HPDE6-E6E7 (cell line): ENCODE measurements around the gene HYAL1.
"Not testable (repeated sequence)": the region's sequence is repeated elsewhere in the genome, so short reads cannot be mapped to it uniquely, and the experiment has no call there.

Experiments
- DNase-seq: peaks from one replicate; pipeline ENCODE4 v3.0.0; 2011; ENCODE audit warnings: missing footprints; ENCODE audit errors: extremely low spot score

HYAL1 gene

GRCh38 chr3:50272911-50273688 is 30.3 kb downstream of the HYAL1 start:
- DNase-seq, result no peak

GRCh38 chr3:50272538-50272910 is 30.9 kb downstream of the HYAL1 start:
- not testable (repeated sequence) for DNase-seq

GRCh38 chr3:50271314-50271936 is 31.9 kb downstream of the HYAL1 start:
- no peak for DNase-seq

DNA sequence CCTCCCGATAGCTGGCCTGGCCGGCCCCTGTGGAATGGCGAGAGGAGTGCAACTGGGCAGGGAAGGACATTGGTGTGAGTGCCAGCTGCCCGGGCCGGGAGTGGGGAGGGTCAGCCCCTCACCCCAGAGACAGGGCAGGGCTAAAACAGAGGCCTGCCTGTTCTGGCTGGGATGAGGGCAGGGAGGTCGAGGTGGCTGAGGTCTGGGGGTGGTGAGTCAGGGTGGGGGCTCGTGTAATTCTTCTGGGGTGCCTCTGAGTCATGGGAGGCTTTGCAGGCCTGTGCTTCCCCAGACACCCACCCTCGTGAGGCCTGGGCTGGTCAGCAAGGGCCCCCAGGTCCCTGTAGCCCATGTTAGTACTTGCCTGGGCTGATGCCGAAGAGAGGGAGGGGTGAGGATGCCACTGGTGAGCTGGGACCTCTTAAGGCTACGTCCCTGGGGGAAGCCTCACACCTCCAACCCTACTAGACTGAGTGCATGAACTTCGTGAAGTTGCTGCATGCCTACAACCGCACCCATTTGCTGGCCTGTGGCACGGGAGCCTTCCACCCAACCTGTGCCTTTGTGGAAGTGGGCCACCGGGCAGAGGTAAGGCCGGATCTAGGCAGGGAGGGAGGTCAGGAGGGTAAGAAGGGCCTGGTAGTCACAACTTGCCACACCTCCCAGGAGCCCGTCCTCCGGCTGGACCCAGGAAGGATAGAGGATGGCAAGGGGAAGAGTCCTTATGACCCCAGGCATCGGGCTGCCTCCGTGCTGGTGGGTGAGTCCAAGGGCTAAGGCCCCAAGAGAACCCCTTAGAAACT is 32.8 kb downstream of the HYAL1 start:
- DNase-seq, result no peak

GRCh38 chr3:50269977-50270413 is 33.4 kb downstream of the HYAL1 start:
- DNase-seq, result no peak

GRCh38 chr3:50269460-50269859 is 33.9 kb downstream of the HYAL1 start:
- DNase-seq, result no peak

DNA sequence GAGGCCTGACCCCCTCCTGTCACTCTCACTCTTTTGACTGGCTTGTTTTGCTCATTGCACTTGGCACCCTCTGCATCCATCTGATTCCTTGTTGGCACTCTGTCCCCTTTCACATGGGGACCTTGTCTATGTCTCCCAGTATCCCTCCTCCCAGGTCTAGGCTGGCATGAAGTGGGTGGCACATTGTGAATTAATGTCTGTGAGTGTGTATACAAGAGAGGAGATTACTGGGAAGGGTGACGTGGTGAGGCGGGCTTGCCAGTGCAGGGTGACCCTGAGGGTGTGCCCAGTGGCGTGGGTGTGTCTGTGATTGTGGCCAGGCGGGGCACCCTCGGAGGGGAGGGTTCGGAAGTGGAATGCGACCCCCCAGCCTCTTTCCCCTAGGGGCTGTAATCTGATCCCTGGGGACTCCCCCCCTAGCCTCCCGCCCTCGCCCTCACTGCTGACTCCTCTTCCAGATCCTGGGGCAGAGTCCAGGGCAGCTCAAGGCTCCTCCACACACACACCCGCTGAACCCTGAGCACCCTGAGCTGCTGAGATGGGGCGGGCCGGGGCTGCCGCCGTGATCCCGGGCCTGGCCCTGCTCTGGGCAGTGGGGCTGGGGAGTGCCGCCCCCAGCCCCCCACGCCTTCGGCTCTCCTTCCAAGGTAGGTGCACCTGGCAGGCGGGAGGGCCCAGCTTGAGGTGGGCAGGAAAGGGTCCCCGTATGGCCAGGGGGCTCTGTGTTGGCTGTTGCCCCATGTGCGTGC is 34.5 kb downstream of the HYAL1 start, which contains the start of gene SEMA3B:
TSS of gene SEMA3B (plus strand) at position 445 of the 749 bp plus-strand sequence. CDS start at position 539, 94 bp downstream.
- peak; percentile 58 for DNase-seq

DNA sequence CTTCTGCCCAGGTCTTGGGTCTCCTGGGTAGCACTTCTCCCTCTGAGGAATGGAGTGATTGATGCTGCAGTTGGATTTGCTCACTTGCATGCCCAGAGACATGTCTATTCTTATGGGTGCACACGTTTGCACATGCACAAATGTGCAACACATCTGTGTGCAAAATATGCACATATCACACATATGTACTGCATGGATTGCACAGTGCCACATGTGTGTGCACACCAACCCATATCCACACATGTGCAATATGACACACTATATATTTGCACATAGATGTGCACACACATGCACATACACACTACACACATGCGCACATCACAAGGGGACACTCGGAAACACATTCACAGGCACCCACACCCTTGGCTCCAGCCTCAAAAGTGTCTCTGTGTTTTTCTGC is 35.1 kb downstream of the HYAL1 start:
- no peak for DNase-seq

GRCh38 chr3:50267280-50267913 is 36.0 kb downstream of the HYAL1 start:
- DNase-seq, result no peak

DNA sequence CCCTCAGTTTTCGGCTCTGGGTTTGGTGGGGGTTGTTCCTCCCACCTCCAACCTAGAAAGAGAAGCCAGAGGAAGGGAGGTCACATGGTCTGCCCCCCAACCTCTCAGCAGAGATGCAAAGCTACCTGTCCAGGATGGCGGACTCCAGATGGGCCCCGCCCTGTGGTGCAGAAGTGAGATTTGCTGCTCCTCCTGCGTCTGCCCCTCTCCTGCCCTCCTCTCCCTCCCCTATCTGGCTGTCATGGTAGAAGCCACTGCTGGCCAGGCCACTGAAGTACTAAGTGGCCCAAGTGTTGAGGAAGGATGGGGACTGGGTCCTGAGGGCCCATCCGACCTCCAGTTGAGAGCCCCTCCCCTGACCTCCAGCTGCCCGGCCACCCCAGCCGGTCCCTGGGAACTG is 36.5 kb downstream of the HYAL1 start:
- DNase-seq, result no peak

GRCh38 chr3:50266017-50266416 is 37.4 kb downstream of the HYAL1 start:
- DNase-seq, result no peak

GRCh38 chr3:50265571-50265970 is 37.8 kb downstream of the HYAL1 start:
- DNase-seq, result no peak

DNA sequence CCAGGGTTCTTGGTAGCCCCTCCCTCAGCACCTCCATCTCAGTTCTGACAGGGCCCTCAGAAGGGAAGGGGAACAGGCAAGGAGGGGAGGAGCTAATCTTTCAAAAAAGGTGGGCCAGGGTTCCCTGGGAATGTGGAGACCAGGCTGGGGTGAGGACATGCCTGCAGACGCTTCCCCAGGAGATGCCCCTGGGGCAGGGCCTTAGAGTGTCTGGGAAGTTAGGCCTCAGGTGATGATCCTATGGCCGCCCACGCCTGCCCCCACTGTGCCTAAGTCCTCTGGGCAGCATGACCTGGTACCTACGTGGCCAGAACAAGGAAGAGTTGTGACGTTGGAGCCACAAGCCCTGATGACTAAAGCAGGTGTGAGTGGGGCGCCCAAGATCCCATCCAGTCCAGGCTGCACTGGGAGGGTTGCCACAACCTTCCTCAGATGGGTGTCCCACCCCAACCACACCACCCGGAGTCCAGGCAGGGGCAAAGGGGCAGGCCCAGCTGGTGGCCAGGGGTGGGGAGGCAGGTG is 38.3 kb downstream of the HYAL1 start:
- DNase-seq, result no peak

GRCh38 chr3:50264383-50264963 is 38.9 kb downstream of the HYAL1 start:
- DNase-seq, result no peak

DNA sequence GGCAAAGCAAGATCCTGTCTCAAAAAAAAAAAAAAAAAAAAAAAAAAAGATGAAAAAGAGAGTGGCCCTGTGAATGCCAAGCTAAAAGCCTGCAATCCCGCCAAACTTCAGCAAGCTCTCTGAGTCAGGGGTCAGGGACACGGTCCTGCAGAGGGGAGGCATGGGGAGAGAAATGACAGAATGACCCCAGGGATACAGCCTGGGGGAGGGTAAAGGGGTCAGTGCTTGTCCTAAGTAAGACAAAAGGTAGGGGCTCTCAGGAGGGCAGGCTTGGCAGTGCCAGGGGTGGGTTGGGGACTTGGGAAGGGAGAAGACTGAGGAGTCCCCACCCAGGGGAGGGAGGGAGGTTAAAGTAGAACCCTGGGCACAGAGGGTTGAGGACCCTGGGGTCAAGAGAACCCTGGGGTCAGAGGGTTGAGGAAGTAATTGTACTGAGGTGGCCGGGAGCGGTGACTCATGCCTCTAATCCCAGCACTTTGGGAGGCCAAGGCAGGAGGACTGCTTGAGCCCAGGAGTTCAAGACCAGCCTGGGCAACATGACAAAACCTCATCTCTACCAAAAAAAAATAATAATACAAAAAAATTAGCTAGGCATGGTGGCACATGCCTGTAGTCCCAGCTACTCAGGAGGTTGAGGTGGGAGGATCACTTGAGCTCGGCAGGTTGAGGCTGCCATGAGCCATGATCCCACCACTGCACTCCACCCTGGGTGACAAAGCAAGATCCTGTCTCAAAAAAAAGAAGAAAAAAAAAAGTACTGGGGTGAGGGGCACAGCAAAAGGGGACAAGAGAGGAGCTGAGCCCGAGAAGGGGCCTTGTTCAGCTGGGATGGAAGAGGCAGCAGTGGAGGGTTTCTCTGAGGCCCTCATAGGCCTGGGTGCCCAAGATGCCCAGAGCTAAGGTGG is 39.6 kb downstream of the HYAL1 start:
- no peak for DNase-seq

DNA sequence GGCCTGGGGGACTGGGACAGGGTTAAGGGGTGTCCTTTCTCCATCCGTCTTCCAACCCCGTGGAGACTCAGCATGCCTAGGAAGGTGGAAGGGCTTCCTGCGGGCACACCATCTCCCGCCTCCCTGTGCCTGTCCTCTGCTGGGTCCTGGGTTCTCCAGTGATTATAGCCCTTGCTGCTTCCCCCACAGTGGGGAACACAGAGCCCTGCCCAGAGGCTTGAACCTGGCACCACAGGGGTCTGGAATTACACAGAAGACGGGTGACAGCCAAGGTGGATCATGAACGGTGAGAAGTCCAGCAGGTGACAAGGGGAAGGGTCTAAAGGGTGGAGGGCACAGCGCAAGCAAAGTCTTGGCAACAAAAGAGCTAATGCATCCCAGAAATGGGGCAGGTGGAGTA is 40.6 kb downstream of the HYAL1 start:
- DNase-seq, result no peak

DNA sequence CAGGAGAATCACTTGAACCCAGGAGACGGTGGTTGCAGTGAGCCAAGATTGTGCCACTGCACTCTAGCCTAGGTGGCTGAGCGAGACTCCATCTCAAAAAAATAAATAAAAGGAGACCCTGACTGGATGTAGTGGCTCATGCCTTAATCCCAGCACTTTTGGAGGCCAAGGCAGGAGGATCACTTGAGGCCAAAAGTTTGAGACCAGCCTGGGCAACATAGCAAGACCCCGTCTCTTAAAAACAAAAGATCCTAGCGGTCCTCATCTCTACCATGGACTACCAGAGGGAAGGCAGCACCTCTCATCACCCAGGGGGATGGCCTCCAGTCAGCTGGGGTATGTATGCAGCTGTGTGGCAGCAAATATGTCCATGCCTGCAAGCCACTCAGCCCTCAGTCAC is 41.2 kb downstream of the HYAL1 start:
- not testable (repeated sequence) for DNase-seq

- DNase-seq, result no peak
Measured at GRCh38 chr3:50261505-50261904, 41.9 kb downstream of the HYAL1 start.

DNA sequence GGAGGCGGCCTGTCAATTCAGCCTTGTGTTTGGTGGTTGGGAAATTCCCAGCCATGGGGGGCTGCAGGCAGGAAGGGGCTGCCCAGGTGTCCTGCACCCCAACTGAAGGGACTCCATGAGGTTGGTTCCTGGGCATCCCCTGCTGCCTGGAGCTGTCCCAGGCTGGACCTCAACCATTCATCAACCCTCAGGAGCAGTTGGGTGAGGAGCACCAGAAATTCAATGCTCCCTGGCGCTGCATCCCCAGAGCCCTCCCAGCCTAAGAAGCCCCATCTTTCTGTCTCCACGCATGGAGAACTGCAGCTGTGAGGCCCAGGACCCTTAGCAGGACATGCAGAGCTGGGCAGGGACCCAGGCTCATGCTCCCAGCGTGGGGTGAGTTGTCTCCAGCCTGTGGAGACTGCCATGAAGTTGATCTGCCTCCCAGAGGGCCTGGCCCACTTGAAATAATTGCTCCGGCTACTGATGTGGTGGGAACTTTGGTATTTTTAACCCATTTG is 42.4 kb downstream of the HYAL1 start:
- DNase-seq, result no peak
